Kidney (tissue), 14 donors: ENCODE data around the gene MAD1L1. TPM values are rescaled to one million over a fixed set of nuclear protein-coding genes. Genes with fewer than 3 reads are reported as not detected.

Experiments used
- DNase-seq, 5 donors: peaks; one replicate each; pipeline ENCODE4 v3.0.0-alpha.2; 2013 to 2020
- FAIRE-seq: peaks from 2 replicates; lab custom pipeline; 2012; peaks lifted over from hg19 to GRCh38; lab: Jason Lieb, UNC
- H3K27ac ChIP-seq, 2 donors: one replicate each; pipeline ENCODE4 v1.7.0; 2013; ENCODE audit warnings: low read depth in 2 of 2, low read length in 2 of 2, inconsistent platforms in 1 of 2
- H3K27me3 ChIP-seq: one replicate; pipeline ENCODE4 v1.7.1; 2013; ENCODE audit warnings: low read length, inconsistent platforms; ENCODE audit not compliant: control insufficient read depth, insufficient read depth
- H3K36me3 ChIP-seq, 3 donors: one replicate each; pipeline versions ENCODE4 v1.7.0 to v1.7.1; 2013; ENCODE audit warnings: low read length in 3 of 3, control low read depth in 1 of 3, inconsistent platforms in 1 of 3; ENCODE audit not compliant: insufficient read depth in 3 of 3, control insufficient read depth in 2 of 3
- H3K4me1 ChIP-seq, 3 donors: one replicate each; pipeline versions ENCODE4 v1.7.0 to v1.7.1; 2013; ENCODE audit warnings: low read length in 3 of 3, inconsistent platforms in 1 of 3, low read depth in 1 of 3; ENCODE audit not compliant: control insufficient read depth in 2 of 3, insufficient read depth in 2 of 3
- H3K4me3 ChIP-seq, 3 donors: one replicate each; pipeline versions ENCODE4 v1.7.0 to v1.8.1; 2013; ENCODE audit warnings: low read length in 3 of 3, control low read depth in 1 of 3, inconsistent platforms in 1 of 3
- H3K9ac ChIP-seq, 3 donors: one replicate each; pipeline versions ENCODE4 v1.7.0 to v1.7.1; 2013; ENCODE audit warnings: low read length in 3 of 3, control low read depth in 1 of 3, inconsistent platforms in 1 of 3
- H3K9me3 ChIP-seq, 3 donors: one replicate each; pipeline versions ENCODE4 v1.7.0 to v1.7.1; 2013; ENCODE audit warnings: low read length in 3 of 3, control low read depth in 1 of 3, inconsistent platforms in 1 of 3; ENCODE audit not compliant: control insufficient read depth in 2 of 3, insufficient read depth in 1 of 3
- CTCF ChIP-seq: IDR thresholded peaks from 3 replicates; pipeline ENCODE4 v1.5.1; 2012; ENCODE audit warnings: mild to moderate bottlenecking, moderate library complexity, borderline replicate concordance; ENCODE audit not compliant: insufficient read depth; ENCODE audit errors: extremely low read depth
- intact Hi-C: fragments of 100-400 bp; cut with DNase I; formaldehyde crosslinking; loops from one replicate; pipeline ENCODE4 v1.11.1; 2022
- polyA plus RNA-seq: library from polyadenylated mRNA; stranded (reverse); fragments of 350-450 nt; fragmentation: Illumina TruSeq; extraction: RNeasy Lipid Tissue Mini Kit (QIAGEN cat#74804); gene quantifications from one replicate; pipeline ENCODE4 v1.2.3, GENCODE V29; 2014; ENCODE audit warnings: low read depth, low replicate concordance; ENCODE audit not compliant: insufficient read depth
- total RNA-seq: library from RNA; stranded (reverse); fragmentation: NEBNext Ultra II Directional; extraction: Animal tissue kit (Norgen Biotek cat#: 25700); gene quantifications from one replicate; pipeline ENCODE4 v1.2.1, GENCODE V29; 2021
- donor health status: control.
- donor health status: control.
- donor health status: control.
- donor health status: control.
- donor health status: control.
- donor health status: DM: yes; HTN: yes; CAD: no.
- donor health status: Normal renal cell carcinoma (clear cell type).

Gene MAD1L1
- total and polyA plus RNA-seq, 2 donors from 2014 or later, result 33.2 to 45.2 TPM

GRCh38 chr7:1918063-1918645 lies 314.6 kb downstream of the MAD1L1 start:
- DNase-seq, result peak in 1 of 5 donors; percentile 75
- no peak overlapping the region for H3K27ac ChIP-seq
- no peak overlapping the region for H3K9ac ChIP-seq
- H3K4me1 ChIP-seq, result peaks cover 0 to 8% (median 0%) of the 10 kb centered on the region in 3 donors
- no peaks in the 10 kb centered on the region for H3K27me3 ChIP-seq
- TF ChIP-seq CTCF, result no peak
- H3K4me3 ChIP-seq, result no peak overlapping the region
- no peaks in the 10 kb centered on the region for H3K36me3 ChIP-seq
- no peak for FAIRE-seq
- H3K9me3 ChIP-seq, result no peaks in the 10 kb centered on the region
- intact Hi-C loops, result no loop called here

GRCh38 chr7:1917221-1918062 lies 315.3 kb downstream of the MAD1L1 start:
- FAIRE-seq, result no peak

GRCh38 chr7:1916601-1916970 lies 316.2 kb downstream of the MAD1L1 start:
- intact Hi-C loops, result no loop called here
- Histone ChIP-seq H3K4me3 (no peak overlapping the region), H3K9ac (no peak overlapping the region), H3K27ac (no peak overlapping the region), H3K9me3 (no peaks in the 10 kb centered on the region), H3K4me1 (peaks cover 0 to 8% (median 0%) of the 10 kb centered on the region in 3 donors), H3K36me3 (no peaks in the 10 kb centered on the region), H3K27me3 (no peaks in the 10 kb centered on the region)
- FAIRE-seq, result no peak
- peak in 1 of 5 donors; percentile 65 for DNase-seq
- TF ChIP-seq CTCF, result no peak

More at GRCh38 chr7:1917221-1918062, 315.3 kb downstream of the MAD1L1 start:
- no peak for TF ChIP-seq CTCF
- intact Hi-C loops, result no loop called here
- H3K36me3 ChIP-seq, result no peaks in the 10 kb centered on the region
- peaks cover 0 to 8% (median 0%) of the 10 kb centered on the region in 3 donors for H3K4me1 ChIP-seq
- no peaks in the 10 kb centered on the region for H3K9me3 ChIP-seq
- H3K27ac ChIP-seq, result no peak overlapping the region
- no peak overlapping the region for H3K9ac ChIP-seq
- peak in 1 of 5 donors; percentile 66 for DNase-seq
- H3K27me3 ChIP-seq, result no peaks in the 10 kb centered on the region
- no peak overlapping the region for H3K4me3 ChIP-seq
